Measurements from ENCODE around the gene PLA2G1B.

The PLA2G1B gene

DNA sequence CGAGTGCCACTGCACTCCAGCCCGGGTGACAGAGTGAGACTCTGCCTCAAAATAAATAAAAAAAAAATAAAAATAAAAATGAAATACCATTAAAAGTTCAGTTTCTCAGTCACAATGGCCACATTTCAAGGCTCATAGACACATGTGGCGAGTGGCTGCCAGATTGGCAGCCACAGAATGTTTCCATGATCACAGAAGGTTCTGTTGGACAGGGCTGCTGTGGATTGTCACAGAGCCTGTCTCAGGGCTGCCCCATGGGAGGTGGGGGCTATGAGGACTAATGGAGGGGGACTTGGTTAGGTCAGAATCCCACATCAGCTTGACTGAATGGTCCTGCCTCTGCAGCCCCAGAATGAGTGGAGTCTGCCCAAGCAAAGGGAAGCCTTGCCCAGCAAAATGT, 3.8 kb upstream of the PLA2G1B start:
- H3K4me3 ChIP-seq (ENCODE audit: low read depth, low read length) = no peak overlapping the region
- H3K9me3 ChIP-seq (ENCODE audit: control insufficient read depth, low read length) = no peaks in the 10 kb centered on the region
- no peak overlapping the region for H2AFZ ChIP-seq
- no peaks in the 10 kb centered on the region for H3K27me3 ChIP-seq (ENCODE audit: control insufficient read depth, insufficient read depth, low read length)
- no peak overlapping the region for H3K4me2 ChIP-seq (ENCODE audit: low read length)
- no peaks in the 10 kb centered on the region for H3K79me2 ChIP-seq
- no peak overlapping the region for H3K27ac ChIP-seq
- no peak overlapping the region for H3K9ac ChIP-seq
- TF ChIP-seq, protein P1, sequence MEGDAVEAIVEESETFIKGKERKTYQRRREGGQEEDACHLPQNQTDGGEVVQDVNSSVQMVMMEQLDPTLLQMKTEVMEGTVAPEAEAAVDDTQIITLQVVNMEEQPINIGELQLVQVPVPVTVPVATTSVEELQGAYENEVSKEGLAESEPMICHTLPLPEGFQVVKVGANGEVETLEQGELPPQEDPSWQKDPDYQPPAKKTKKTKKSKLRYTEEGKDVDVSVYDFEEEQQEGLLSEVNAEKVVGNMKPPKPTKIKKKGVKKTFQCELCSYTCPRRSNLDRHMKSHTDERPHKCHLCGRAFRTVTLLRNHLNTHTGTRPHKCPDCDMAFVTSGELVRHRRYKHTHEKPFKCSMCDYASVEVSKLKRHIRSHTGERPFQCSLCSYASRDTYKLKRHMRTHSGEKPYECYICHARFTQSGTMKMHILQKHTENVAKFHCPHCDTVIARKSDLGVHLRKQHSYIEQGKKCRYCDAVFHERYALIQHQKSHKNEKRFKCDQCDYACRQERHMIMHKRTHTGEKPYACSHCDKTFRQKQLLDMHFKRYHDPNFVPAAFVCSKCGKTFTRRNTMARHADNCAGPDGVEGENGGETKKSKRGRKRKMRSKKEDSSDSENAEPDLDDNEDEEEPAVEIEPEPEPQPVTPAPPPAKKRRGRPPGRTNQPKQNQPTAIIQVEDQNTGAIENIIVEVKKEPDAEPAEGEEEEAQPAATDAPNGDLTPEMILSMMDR (IDR thresholded peaks at IDR 0.05) = no peak
- H3K36me3 ChIP-seq (ENCODE audit: control insufficient read depth, insufficient read depth, low read length) = no peaks in the 10 kb centered on the region
- no peaks in the 10 kb centered on the region for H3K4me1 ChIP-seq

DNA sequence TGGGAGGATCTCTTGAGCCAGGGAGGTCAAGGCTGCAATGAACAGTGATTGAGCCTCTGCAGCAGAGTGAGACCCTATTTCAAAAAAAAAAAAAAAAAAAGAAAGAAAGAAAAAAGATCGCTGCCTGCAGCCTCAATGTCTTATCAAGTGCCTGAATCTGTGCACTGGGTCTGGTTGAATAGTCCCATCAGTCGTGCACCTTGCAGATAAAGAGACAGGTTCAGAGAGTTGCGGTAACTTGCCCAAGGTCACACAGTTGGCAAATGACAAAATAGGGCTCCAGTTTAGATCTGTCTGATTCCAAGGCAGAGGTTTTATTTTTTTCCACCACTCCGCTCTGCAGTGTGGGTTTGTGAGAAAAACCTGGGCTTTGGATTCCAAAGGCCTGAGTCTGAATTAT, 649 bp upstream of the PLA2G1B start:
- H3K4me1 ChIP-seq = no peaks in the 10 kb centered on the region
- H3K4me2 ChIP-seq (ENCODE audit: low read length) = no peak overlapping the region
- no peaks in the 10 kb centered on the region for H3K36me3 ChIP-seq (ENCODE audit: control insufficient read depth, insufficient read depth, low read length)
- no peak overlapping the region for H2AFZ ChIP-seq
- H3K9me3 ChIP-seq (ENCODE audit: control insufficient read depth, low read length) = no peaks in the 10 kb centered on the region
- H3K4me3 ChIP-seq (ENCODE audit: low read depth, low read length) = no peak overlapping the region
- TF ChIP-seq, protein P1 (IDR thresholded peaks at IDR 0.05) = no peak
- H3K27ac ChIP-seq = no peak overlapping the region
- H3K79me2 ChIP-seq = no peaks in the 10 kb centered on the region
- no peak overlapping the region for H3K9ac ChIP-seq
- no peaks in the 10 kb centered on the region for H3K27me3 ChIP-seq (ENCODE audit: control insufficient read depth, insufficient read depth, low read length)

DNA sequence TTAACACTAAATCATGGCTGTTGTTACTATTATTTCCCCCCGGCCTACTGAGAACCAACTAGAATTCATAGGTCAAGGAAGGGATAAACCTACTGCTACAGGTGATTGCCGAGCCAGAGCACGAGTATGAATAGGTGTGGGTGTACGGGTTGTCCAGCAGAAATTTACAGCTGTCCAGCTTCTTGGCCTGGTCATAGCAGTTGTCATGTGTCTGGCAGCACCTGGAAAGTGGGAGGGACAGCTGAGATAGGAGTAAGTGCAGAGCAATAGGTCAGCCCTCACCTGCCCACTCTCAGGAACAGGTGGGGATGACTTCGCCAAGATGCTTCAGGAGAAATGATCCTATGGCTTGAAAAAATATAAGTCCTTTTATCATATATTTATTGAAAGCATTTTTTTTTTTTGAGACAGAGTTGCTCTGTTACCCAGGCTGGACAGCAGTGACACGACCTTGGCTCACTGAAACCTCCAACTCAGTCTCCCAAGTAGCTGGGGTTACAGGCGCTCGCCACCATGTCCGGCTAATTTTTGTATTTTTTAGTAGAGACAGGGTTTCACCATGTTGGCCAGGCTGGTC, 2.6 kb downstream of the PLA2G1B start:
- H3K36me3 ChIP-seq (ENCODE audit: control insufficient read depth, insufficient read depth, low read length) = no peaks in the 10 kb centered on the region
- TF ChIP-seq, protein P1 (IDR thresholded peaks at IDR 0.05) = no peak
- no peaks in the 10 kb centered on the region for H3K9me3 ChIP-seq (ENCODE audit: control insufficient read depth, low read length)
- H3K79me2 ChIP-seq = no peaks in the 10 kb centered on the region
- H3K4me2 ChIP-seq (ENCODE audit: low read length) = peak overlapping the region; percentile 75
- H2AFZ ChIP-seq = peak overlapping the region; percentile 93
- H3K27me3 ChIP-seq (ENCODE audit: control insufficient read depth, insufficient read depth, low read length) = no peaks in the 10 kb centered on the region
- H3K27ac ChIP-seq = no peak overlapping the region
- H3K4me1 ChIP-seq = no peaks in the 10 kb centered on the region
- no peak overlapping the region for H3K4me3 ChIP-seq (ENCODE audit: low read depth, low read length)
- no peak overlapping the region for H3K9ac ChIP-seq

DNA sequence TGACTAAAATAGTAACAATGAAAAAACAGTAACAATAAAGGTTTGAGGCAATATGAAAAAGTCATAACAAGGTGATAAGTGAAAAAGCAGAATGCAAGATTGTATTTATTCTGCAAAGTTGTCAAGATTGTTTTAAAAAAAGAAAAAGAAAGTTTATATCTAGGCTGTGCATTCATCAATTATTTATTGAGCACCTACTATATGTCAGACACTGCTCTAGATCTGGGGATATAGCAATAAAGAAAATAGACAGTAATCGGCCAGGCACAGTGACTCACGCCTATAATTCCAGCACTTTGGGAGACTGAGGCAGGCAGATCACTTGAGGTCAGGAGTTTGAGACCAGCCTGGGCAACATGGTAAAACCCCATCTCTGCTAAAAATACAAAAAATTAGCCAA, 3.8 kb downstream of the PLA2G1B start:
- Histone ChIP-seq H2AFZ (no peak overlapping the region), H3K9me3 (ENCODE audit: control insufficient read depth, low read length) (no peaks in the 10 kb centered on the region), H3K27ac (no peak overlapping the region), H3K79me2 (no peaks in the 10 kb centered on the region), H3K36me3 (ENCODE audit: control insufficient read depth, insufficient read depth, low read length) (no peaks in the 10 kb centered on the region), H3K4me3 (ENCODE audit: low read depth, low read length) (no peak overlapping the region), H3K9ac (no peak overlapping the region), H3K4me1 (no peaks in the 10 kb centered on the region), H3K4me2 (ENCODE audit: low read length) (no peak overlapping the region), H3K27me3 (ENCODE audit: control insufficient read depth, insufficient read depth, low read length) (no peaks in the 10 kb centered on the region)
- TF ChIP-seq, protein P1 (IDR thresholded peaks at IDR 0.05) = no peak

Data from parathyroid adenoma (tissue), 2 donors.